ENCODE results near the gene COLQ. TPM values are rescaled to one million over a fixed set of nuclear protein-coding genes. Genes with fewer than 3 reads are reported as not detected.

Gene COLQ
- total RNA-seq, 1 experiment from 2014 or later, result 0.64 TPM

- Histone ChIP-seq H3K27me3 (ENCODE audit: control insufficient read depth, insufficient read depth, low read length) (no peaks in the 10 kb centered on the region), H3K4me3 (ENCODE audit: low read depth in 2 of 2, low read length in 2 of 2) (no peak overlapping the region), H3K4me1 (ENCODE audit: control insufficient read depth, insufficient read depth, low read length) (no peaks in the 10 kb centered on the region), H3K36me3 (ENCODE audit: control insufficient read depth, insufficient read depth, low read length) (no peaks in the 10 kb centered on the region), H3K9me3 (ENCODE audit: control insufficient read depth, insufficient read depth, low read depth, low read length) (no peaks in the 10 kb centered on the region), H3K27ac (ENCODE audit: low read length) (no peak overlapping the region)
- intact Hi-C loops (cut with micrococcal nuclease; ENCODE audit: unreplicated experiment), result loop anchor here (2.0 to 10.0 kb wide), 3 partner anchors 135 to 299 kb away; partner anchors contain the start of gene CAPN7
- ATAC-seq (no peak), DNase-seq (ENCODE audit: low read depth, low spot score) (no peak)
- no TSS peak for BruUV-seq (replicated peaks)
- in situ Hi-C loops (cut with HindIII; ENCODE audit: low pct_unique_long_range_greater_than_20kb, low sequenced_read_pairs), result no loop called here
- ChIA-PET POLR2A (no interaction called here), CTCF (no interaction called here)
- no peak for TF ChIP-seq SIN3A (IDR thresholded peaks at IDR 0.05; ENCODE audit: borderline replicate concordance, insufficient read depth, low read depth, low read length)
- no peak for TF ChIP-seq TCF7L2 (IDR thresholded peaks at IDR 0.05; ENCODE audit: low read depth, low read length)
- TF ChIP-seq POLR2AphosphoS5 (IDR thresholded peaks at IDR 0.05; ENCODE audit: low read depth, low read length), result no peak
- no peak for TF ChIP-seq CTCF (IDR thresholded peaks at IDR 0.05)
- no peak for TF ChIP-seq REST (IDR thresholded peaks at IDR 0.05; ENCODE audit: insufficient read depth in 1 of 2, low read depth in 2 of 2, low read length in 1 of 2)
Measured at GRCh38 chr3:15403965-15404364, 117.5 kb downstream of the COLQ start.

GRCh38 chr3:15403495-15403894 lies 118.0 kb downstream of the COLQ start:
- no peak overlapping the region for H3K4me3 ChIP-seq (ENCODE audit: low read depth in 2 of 2, low read length in 2 of 2)
- no TSS peak for BruUV-seq (replicated peaks)
- TF ChIP-seq POLR2AphosphoS5 (IDR thresholded peaks at IDR 0.05; ENCODE audit: low read depth, low read length), result no peak
- no peak for TF ChIP-seq TCF7L2 (IDR thresholded peaks at IDR 0.05; ENCODE audit: low read depth, low read length)
- no peak for TF ChIP-seq SIN3A (IDR thresholded peaks at IDR 0.05; ENCODE audit: borderline replicate concordance, insufficient read depth, low read depth, low read length)
- no peak for TF ChIP-seq REST (IDR thresholded peaks at IDR 0.05; ENCODE audit: insufficient read depth in 1 of 2, low read depth in 2 of 2, low read length in 1 of 2)
- no peak for TF ChIP-seq CTCF (IDR thresholded peaks at IDR 0.05)
- intact Hi-C loops (cut with micrococcal nuclease; ENCODE audit: unreplicated experiment) (loop anchor here (10.0 kb wide), 2 partner anchors 199 to 299 kb away; partner anchors contain the start of gene CAPN7), in situ Hi-C loops (cut with HindIII; ENCODE audit: low pct_unique_long_range_greater_than_20kb, low sequenced_read_pairs) (no loop called here)
- H3K27ac ChIP-seq (ENCODE audit: low read length), result no peak overlapping the region
- DNase-seq (ENCODE audit: low read depth, low spot score) (no peak), ATAC-seq (no peak)
- H3K4me1 ChIP-seq (ENCODE audit: control insufficient read depth, insufficient read depth, low read length), result no peaks in the 10 kb centered on the region
- no peaks in the 10 kb centered on the region for H3K36me3 ChIP-seq (ENCODE audit: control insufficient read depth, insufficient read depth, low read length)
- no peaks in the 10 kb centered on the region for H3K27me3 ChIP-seq (ENCODE audit: control insufficient read depth, insufficient read depth, low read length)
- H3K9me3 ChIP-seq (ENCODE audit: control insufficient read depth, insufficient read depth, low read depth, low read length), result no peaks in the 10 kb centered on the region
- ChIA-PET CTCF (no interaction called here), POLR2A (no interaction called here)
